MG63 (cell line): ENCODE results near the gene TRMT61B. TPM values are rescaled to one million over a fixed set of nuclear protein-coding genes. Genes with fewer than 3 reads are reported as not detected.
A peak's percentile ranks its signal among the peaks of the same experiment; 100 is the strongest.

Experiments used
- DNase-seq: peaks from one replicate; pipeline ENCODE4 v3.0.0-alpha.2; 2020
- H3K27me3 ChIP-seq: fragments of 250-450 bp; sonication (Bioruptor Pico); 2 replicates; pipeline ENCODE4 v1.5.1; 2020; ENCODE audit warnings: mild to moderate bottlenecking, moderate library complexity
- H3K36me3 ChIP-seq: fragments of 250-450 bp; sonication (Bioruptor Pico); 2 replicates; pipeline ENCODE4 v1.5.1; 2020; ENCODE audit warnings: mild to moderate bottlenecking, moderate library complexity
- H3K4me3 ChIP-seq: fragments of 250-450 bp; sonication (Bioruptor Pico); 2 replicates; pipeline ENCODE4 v1.5.1; 2020; ENCODE audit warnings: mild to moderate bottlenecking, moderate library complexity
- H3K9me3 ChIP-seq: fragments of 250-450 bp; sonication (Bioruptor Pico); 2 replicates; pipeline ENCODE4 v1.5.1; 2020; ENCODE audit warnings: mild to moderate bottlenecking, moderate library complexity
- total RNA-seq: library from RNA; depleted of rRNA; stranded (reverse); fragments of >200 nt; shearing (Covaris generic); gene quantifications from 2 replicates; pipeline ENCODE4 v1.2.3, GENCODE V29; 2014; ENCODE audit warnings: low replicate concordance; rRNA removed

Gene TRMT61B
- 10.1 and 14.8 TPM in 2 replicates for total RNA-seq

DNA sequence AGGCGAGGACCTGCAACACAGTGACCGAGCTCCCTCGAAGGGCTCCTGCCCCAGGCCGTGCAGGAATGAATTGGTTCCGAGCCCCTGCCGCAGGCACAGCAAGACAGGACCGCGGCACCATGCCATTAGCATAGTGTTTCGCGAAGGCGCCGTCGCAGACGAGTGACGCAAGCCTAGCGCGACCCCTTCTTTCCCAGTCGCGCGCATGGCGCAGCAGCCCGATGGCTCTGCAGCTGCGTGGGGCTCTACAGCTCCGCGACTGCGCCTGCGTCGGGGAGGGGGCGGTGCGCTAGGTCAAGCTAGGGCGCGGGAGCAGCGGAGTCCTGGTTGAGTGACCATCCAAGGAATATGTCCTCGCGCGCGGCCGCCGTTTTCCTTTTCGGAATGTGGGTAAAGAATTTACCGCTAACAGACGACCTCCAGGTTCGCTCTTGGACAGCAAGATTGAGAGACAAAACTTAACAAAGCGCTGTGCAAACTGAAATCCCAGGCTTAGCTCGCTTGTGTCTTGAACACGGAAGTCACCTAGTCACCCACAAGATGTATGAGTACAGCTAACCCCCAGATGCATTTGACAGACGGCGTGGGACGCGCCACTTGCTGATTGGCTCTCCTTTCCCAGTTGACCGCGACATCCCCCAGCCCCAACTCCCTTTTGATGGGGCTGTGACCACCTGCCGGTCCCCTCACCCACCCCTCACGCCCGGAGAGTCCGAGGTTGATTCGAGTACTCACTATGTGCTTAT is at the start of gene TRMT61B:
TRMT61B (minus strand) TSS at position 164 of the 746 bp plus-strand sequence; CDS start at position 132, 32 bp downstream.
- peak; percentile 96 for DNase-seq
- H3K4me3 ChIP-seq, result peak within 1 kb of the TSS; percentile 84
- peaks cover 3% of the 10 kb centered on the region for H3K36me3 ChIP-seq

GRCh38 chr2:28915939-28916338 is 45.8 kb upstream of the TRMT61B start:
- Histone ChIP-seq H3K27me3 (no peaks in the 10 kb centered on the region), H3K9me3 (no peaks in the 10 kb centered on the region), H3K4me3 (no peak overlapping the region), H3K36me3 (peaks cover 79% of the 10 kb centered on the region)
- no peak for DNase-seq

More for the DNA sequence above, at the start of gene TRMT61B:
- H3K9me3 ChIP-seq, result no peaks in the 10 kb centered on the region
- peaks cover 3% of the 10 kb centered on the region for H3K27me3 ChIP-seq

- H3K9me3 ChIP-seq, result no peaks in the 10 kb centered on the region
- H3K36me3 ChIP-seq, result peaks cover 93% of the 10 kb centered on the region
- no peaks in the 10 kb centered on the region for H3K27me3 ChIP-seq
- no peak for DNase-seq
- H3K4me3 ChIP-seq, result no peak overlapping the region
Measured at GRCh38 chr2:28909655-28910353, 39.7 kb upstream of the TRMT61B start.

GRCh38 chr2:28908172-28908571 is 38.1 kb upstream of the TRMT61B start:
- peaks cover 87% of the 10 kb centered on the region for H3K36me3 ChIP-seq
- H3K4me3 ChIP-seq, result no peak overlapping the region
- no peak for DNase-seq

DNA sequence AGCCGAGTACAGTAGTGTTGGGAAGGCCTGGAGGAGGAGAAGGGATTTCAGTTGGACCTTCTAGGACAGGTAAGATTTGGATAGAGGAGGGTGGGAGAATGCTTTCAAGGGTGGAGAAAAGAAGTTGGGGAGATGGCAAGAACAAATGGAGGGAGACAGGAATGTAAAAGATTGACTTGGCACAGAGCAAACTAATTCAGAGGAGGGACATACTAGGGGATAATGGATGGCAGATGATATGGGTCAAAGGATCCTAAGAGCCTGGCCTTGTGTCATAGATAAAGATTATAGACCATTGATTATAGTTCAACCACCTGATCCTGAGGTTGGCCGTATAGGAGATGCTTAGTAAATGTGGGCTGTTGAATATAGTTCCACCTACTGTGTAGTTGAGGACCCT is 36.7 kb upstream of the TRMT61B start:
- no peaks in the 10 kb centered on the region for H3K9me3 ChIP-seq
- DNase-seq, result no peak
- H3K4me3 ChIP-seq, result no peak overlapping the region
- no peaks in the 10 kb centered on the region for H3K27me3 ChIP-seq
- H3K36me3 ChIP-seq, result peaks cover 84% of the 10 kb centered on the region

More at GRCh38 chr2:28908172-28908571, 38.1 kb upstream of the TRMT61B start:
- Histone ChIP-seq H3K9me3 (no peaks in the 10 kb centered on the region), H3K27me3 (no peaks in the 10 kb centered on the region)

DNA sequence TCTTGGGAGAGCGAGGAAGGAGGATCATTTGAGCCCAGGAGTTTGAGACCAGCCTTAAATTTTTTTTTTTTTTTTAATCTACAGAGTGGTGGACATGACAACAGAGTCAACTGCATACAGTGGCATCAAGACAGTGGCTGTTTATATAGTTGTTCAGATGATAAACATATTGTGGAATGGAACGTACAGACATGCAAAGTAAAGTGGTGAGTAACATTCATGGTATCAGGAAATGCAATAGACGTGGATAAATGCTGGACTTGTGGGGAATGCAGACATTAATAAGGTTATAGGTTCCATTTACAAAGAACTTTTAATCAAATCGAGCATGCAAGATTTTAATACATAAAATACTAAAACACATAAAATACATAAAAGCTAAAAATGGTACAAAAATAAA is 36.3 kb upstream of the TRMT61B start:
- DNase-seq, result no peak
- Histone ChIP-seq H3K4me3 (no peak overlapping the region), H3K27me3 (no peaks in the 10 kb centered on the region), H3K9me3 (no peaks in the 10 kb centered on the region), H3K36me3 (peaks cover 84% of the 10 kb centered on the region)

DNA sequence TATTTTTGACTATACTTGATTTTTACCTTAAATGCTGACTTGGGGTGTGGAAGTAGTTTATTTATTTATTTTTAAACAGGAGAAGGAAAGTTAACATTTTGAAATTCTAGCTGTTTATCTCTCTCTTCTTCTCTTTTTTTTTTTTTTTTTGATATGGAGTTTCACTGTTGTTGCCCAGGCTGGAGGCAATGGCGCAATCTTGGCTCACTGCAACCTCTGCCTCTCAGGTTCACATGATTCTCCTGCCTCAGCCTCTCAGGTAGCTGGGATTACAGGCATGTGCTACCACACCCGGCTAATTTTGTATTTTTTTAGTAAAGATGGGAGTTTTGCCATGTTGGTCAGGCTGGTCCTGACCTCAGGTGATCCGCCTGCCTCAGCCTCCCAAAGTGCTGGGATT is 35.4 kb upstream of the TRMT61B start:
- no peak for DNase-seq
- no peaks in the 10 kb centered on the region for H3K27me3 ChIP-seq
- no peak overlapping the region for H3K4me3 ChIP-seq
- peaks cover 77% of the 10 kb centered on the region for H3K36me3 ChIP-seq
- no peaks in the 10 kb centered on the region for H3K9me3 ChIP-seq

GRCh38 chr2:28904802-28905457 is 34.8 kb upstream of the TRMT61B start:
- DNase-seq, result no peak
- Histone ChIP-seq H3K27me3 (no peaks in the 10 kb centered on the region), H3K36me3 (peaks cover 73% of the 10 kb centered on the region), H3K4me3 (no peak overlapping the region), H3K9me3 (no peaks in the 10 kb centered on the region)

DNA sequence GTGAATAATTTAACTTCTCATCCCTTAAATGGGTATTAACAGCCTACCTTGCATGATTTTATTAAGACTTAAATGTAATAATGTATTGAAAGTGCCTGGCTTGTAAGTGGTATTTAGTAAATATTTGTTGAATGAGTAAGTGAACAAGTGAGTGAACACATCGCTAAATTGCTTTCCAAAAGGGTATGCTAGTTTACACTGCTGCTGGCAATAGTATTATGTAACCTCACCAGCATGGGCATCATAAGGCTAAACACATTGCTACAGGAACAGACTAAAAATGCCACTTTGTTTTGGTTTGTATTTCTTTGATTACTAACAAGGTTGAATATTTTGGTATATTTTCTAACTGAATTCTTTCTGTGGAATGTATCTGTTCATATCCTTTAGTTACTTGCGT is 34.2 kb upstream of the TRMT61B start:
- Histone ChIP-seq H3K9me3 (no peaks in the 10 kb centered on the region), H3K27me3 (no peaks in the 10 kb centered on the region), H3K4me3 (no peak overlapping the region), H3K36me3 (peaks cover 68% of the 10 kb centered on the region)
- DNase-seq, result peak; percentile 12

DNA sequence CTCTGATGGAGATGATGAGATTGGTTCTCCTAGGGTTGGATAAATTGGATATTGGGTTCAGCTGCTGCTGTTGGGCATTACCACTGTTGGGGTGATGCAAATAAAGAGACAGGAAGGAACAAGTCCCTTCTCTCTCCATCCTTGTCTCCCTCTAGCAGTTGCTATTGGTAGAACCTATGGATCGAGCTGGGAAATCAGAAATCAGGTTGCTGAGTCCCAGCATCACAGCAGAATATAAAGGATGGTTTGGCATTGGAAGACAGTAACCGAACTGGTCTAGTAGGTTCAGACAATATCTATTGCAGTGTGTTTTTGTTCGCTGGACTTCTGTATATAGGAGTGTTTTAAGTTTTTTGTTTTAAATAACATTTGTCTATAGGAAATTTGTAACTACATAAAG is 32.5 kb upstream of the TRMT61B start:
- no peak for DNase-seq
- Histone ChIP-seq H3K36me3 (peaks cover 57% of the 10 kb centered on the region), H3K4me3 (no peak overlapping the region), H3K9me3 (no peaks in the 10 kb centered on the region), H3K27me3 (no peaks in the 10 kb centered on the region)

DNA sequence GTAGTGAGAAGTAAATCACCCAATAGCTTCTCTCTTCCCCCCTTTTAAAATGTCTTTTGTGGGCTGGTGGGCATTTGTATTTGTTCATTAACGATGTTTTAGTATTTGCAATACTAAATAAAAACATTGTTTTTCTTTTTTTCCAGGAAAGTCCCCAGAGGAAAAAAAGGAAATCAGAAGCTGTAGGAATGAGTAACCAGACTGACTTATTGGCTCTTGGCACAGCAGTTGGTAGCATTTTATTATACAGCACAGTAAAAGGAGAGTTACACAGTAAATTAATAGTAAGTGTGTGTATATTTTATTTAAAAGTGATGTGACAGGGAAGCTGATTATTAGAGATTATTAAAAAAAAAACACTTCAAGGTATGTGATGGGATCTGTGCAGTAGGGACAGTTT is 31.7 kb upstream of the TRMT61B start:
- Histone ChIP-seq H3K9me3 (no peaks in the 10 kb centered on the region), H3K36me3 (peaks cover 53% of the 10 kb centered on the region), H3K27me3 (no peaks in the 10 kb centered on the region), H3K4me3 (no peak overlapping the region)
- no peak for DNase-seq

DNA sequence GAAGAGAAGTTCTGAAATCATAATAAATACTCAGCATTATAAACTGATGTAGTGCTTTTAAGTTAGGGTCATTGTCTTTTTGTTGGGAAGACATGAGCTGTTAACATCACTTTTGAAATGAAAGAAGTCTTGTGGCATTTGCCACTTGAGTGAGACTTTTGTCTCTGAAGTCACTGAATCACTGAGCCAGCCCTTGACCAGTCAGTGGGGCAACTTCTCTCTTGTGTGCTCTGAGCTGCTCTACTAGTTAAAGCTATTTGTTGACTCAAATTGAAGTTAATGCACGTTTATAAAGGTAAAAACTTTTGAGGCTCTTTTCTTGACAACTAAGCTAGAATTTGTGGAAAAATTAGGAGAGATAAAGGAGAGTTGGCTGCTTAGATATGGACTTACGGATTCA is 31.1 kb upstream of the TRMT61B start:
- Histone ChIP-seq H3K36me3 (peaks cover 53% of the 10 kb centered on the region), H3K4me3 (no peak overlapping the region), H3K27me3 (no peaks in the 10 kb centered on the region), H3K9me3 (no peaks in the 10 kb centered on the region)
- DNase-seq, result no peak

DNA sequence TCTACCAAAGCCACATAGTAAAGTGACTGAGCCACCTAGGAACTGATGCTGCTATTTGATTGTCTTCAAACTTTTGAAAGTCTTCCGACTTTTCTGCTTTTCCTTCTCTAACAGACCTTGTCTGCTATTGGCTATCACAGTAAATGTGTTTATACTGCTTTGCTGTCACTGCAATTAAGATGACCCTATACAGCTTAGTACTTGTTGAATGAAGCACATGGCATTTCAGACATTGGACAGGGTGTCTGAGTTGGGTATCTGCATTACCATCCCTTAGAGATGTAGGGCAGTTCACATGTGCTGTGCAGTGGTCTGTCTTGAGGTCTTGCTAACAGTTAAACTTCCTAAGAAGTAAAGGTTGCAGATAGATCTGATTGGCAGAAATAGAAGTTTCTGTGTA is 27.9 kb upstream of the TRMT61B start:
- H3K27me3 ChIP-seq, result no peaks in the 10 kb centered on the region
- DNase-seq, result no peak
- H3K4me3 ChIP-seq, result no peak overlapping the region
- peaks cover 41% of the 10 kb centered on the region for H3K36me3 ChIP-seq
- H3K9me3 ChIP-seq, result no peaks in the 10 kb centered on the region

DNA sequence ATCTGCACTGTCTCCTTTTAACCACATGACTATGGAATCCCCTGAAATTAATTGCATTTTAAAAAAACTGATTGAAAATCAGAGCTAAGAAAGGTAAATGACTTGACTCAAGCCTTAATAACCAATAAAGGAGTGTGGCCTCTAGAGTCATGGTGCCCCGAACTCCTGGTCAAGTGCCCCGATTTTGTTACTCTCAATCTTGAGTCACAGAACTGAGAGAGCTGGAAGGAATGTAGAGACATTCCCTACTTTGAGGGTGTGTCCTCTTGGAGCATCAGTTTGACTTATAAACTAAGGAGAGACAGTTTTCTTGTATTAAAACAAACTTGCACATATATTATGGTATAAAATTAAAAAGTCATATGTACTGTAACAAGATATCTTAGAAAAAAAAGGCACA is 26.8 kb upstream of the TRMT61B start:
- H3K4me3 ChIP-seq, result peak overlapping the region; percentile 94
- no peaks in the 10 kb centered on the region for H3K27me3 ChIP-seq
- DNase-seq, result peak; percentile 43
- no peaks in the 10 kb centered on the region for H3K9me3 ChIP-seq
- H3K36me3 ChIP-seq, result peaks cover 30% of the 10 kb centered on the region

DNA sequence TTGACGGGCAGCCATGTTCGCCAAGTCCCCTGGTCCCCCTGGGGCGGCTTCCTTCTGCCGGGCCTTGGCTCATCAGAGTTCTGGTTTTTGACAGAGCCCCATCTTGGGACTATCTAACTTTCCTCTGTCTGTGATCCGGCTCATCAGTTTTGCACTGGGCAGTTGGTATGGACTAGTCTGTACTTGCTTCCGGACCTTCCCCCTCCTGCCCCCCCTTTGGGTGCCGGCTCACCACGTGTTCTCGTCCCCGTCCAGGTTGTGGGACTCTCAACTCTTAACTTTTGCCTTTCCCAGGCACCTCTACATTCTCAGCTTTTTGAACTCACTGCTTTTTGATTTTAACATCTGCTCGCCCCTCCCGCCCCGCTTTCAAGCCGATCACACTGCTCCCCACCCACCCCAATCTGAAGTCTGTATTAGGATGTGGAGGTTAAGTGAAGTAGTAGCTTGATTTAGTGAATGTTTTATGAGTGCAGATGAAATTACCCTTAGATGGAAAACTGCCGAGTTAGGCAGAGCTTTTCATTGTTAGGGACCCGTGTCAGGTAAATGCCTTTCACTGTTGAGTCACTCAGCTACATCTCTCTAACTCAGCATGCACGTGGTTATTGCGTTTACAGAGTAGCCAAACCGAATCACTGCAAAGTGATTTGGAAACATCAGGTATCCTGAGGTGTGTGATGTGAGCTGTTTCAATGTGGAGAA is 25.2 kb upstream of the TRMT61B start:
- Histone ChIP-seq H3K9me3 (no peaks in the 10 kb centered on the region), H3K36me3 (peaks cover 28% of the 10 kb centered on the region), H3K27me3 (no peaks in the 10 kb centered on the region), H3K4me3 (peak overlapping the region; percentile 94)
- DNase-seq, result peak; percentile 63

GRCh38 chr2:28894470-28895188 is 24.5 kb upstream of the TRMT61B start, which contains the start of gene WDR43:
Gene WDR43, plus strand, starts transcription at chr2:28894667. Its CDS starts 32 bp downstream, at chr2:28894699.
- peak; percentile 99 for DNase-seq
- Histone ChIP-seq H3K4me3 (peak within 1 kb of the TSS; percentile 94), H3K27me3 (no peaks in the 10 kb centered on the region), H3K9me3 (no peaks in the 10 kb centered on the region), H3K36me3 (peaks cover 25% of the 10 kb centered on the region)
